Measurements from ENCODE around the gene ITGA5.

The ITGA5 gene

GRCh38 chr12:54463034-54463433 lies 44.0 kb upstream of the ITGA5 start:
- TF ChIP-seq EZH2phosphoT487 (IDR thresholded peaks at IDR 0.05; ENCODE audit: borderline replicate concordance, low read length) (no peak), CTCF (IDR thresholded peaks at IDR 0.05; ENCODE audit: low read depth, low read length, poor library complexity, severe bottlenecking) (no peak)
- Histone ChIP-seq H3K4me1 (ENCODE audit: control insufficient read depth, low read length) (no peaks in the 10 kb centered on the region), H4K20me1 (ENCODE audit: control insufficient read depth, insufficient read depth, low read depth, low read length) (no peaks in the 10 kb centered on the region), H3K79me2 (ENCODE audit: control insufficient read depth, low read length) (no peaks in the 10 kb centered on the region), H3K9me3 (ENCODE audit: control insufficient read depth, insufficient read depth, low read length) (no peaks in the 10 kb centered on the region), H3K27me3 (ENCODE audit: control insufficient read depth, low read length) (peaks cover 36% of the 10 kb centered on the region), H3K9me2 (replicated peaks; ENCODE audit: control insufficient read depth, low read length) (no peaks in the 10 kb centered on the region), H3F3A (ENCODE audit: control insufficient read depth, insufficient read depth) (no peaks in the 10 kb centered on the region), H3K36me3 (ENCODE audit: control insufficient read depth, low read length) (no peaks in the 10 kb centered on the region), H3K4me2 (ENCODE audit: low read length) (no peak overlapping the region), H3K4me3 (ENCODE audit: low read length) (no peak overlapping the region), H3K27ac (ENCODE audit: low read depth, low read length) (no peak overlapping the region)

GRCh38 chr12:54460317-54460923 lies 41.4 kb upstream of the ITGA5 start:
- H4K20me1 ChIP-seq (ENCODE audit: control insufficient read depth, insufficient read depth, low read depth, low read length): no peaks in the 10 kb centered on the region
- no peaks in the 10 kb centered on the region for H3K9me2 ChIP-seq (replicated peaks; ENCODE audit: control insufficient read depth, low read length)
- no peak for TF ChIP-seq CTCF (IDR thresholded peaks at IDR 0.05; ENCODE audit: low read depth, low read length, poor library complexity, severe bottlenecking)
- peaks cover 36% of the 10 kb centered on the region for H3K27me3 ChIP-seq (ENCODE audit: control insufficient read depth, low read length)
- no peaks in the 10 kb centered on the region for H3K79me2 ChIP-seq (ENCODE audit: control insufficient read depth, low read length)
- no peaks in the 10 kb centered on the region for H3K4me1 ChIP-seq (ENCODE audit: control insufficient read depth, low read length)
- no peak overlapping the region for H3K4me2 ChIP-seq (ENCODE audit: low read length)
- H3K27ac ChIP-seq (ENCODE audit: low read depth, low read length): no peak overlapping the region
- H3K36me3 ChIP-seq (ENCODE audit: control insufficient read depth, low read length): no peaks in the 10 kb centered on the region
- no peaks in the 10 kb centered on the region for H3K9me3 ChIP-seq (ENCODE audit: control insufficient read depth, insufficient read depth, low read length)
- no peak overlapping the region for H3K4me3 ChIP-seq (ENCODE audit: low read length)
- H3F3A ChIP-seq (ENCODE audit: control insufficient read depth, insufficient read depth): no peaks in the 10 kb centered on the region

GRCh38 chr12:54459355-54459754 lies 40.3 kb upstream of the ITGA5 start:
- Histone ChIP-seq H3K36me3 (ENCODE audit: control insufficient read depth, low read length) (no peaks in the 10 kb centered on the region), H3K9me2 (replicated peaks; ENCODE audit: control insufficient read depth, low read length) (no peaks in the 10 kb centered on the region), H3K79me2 (ENCODE audit: control insufficient read depth, low read length) (no peaks in the 10 kb centered on the region), H3F3A (ENCODE audit: control insufficient read depth, insufficient read depth) (no peaks in the 10 kb centered on the region), H3K27ac (ENCODE audit: low read depth, low read length) (no peak overlapping the region), H3K4me1 (ENCODE audit: control insufficient read depth, low read length) (no peaks in the 10 kb centered on the region), H3K9me3 (ENCODE audit: control insufficient read depth, insufficient read depth, low read length) (no peaks in the 10 kb centered on the region), H3K4me2 (ENCODE audit: low read length) (no peak overlapping the region), H4K20me1 (ENCODE audit: control insufficient read depth, insufficient read depth, low read depth, low read length) (no peaks in the 10 kb centered on the region), H3K27me3 (ENCODE audit: control insufficient read depth, low read length) (peaks cover 39% of the 10 kb centered on the region), H3K4me3 (ENCODE audit: low read length) (no peak overlapping the region)
- TF ChIP-seq CTCF (IDR thresholded peaks at IDR 0.05; ENCODE audit: low read depth, low read length, poor library complexity, severe bottlenecking): no peak
- no peak for TF ChIP-seq EZH2phosphoT487 (IDR thresholded peaks at IDR 0.05; ENCODE audit: borderline replicate concordance, low read length)
